ENCODE measurements around the gene MRPS23.

MRPS23 gene

DNA sequence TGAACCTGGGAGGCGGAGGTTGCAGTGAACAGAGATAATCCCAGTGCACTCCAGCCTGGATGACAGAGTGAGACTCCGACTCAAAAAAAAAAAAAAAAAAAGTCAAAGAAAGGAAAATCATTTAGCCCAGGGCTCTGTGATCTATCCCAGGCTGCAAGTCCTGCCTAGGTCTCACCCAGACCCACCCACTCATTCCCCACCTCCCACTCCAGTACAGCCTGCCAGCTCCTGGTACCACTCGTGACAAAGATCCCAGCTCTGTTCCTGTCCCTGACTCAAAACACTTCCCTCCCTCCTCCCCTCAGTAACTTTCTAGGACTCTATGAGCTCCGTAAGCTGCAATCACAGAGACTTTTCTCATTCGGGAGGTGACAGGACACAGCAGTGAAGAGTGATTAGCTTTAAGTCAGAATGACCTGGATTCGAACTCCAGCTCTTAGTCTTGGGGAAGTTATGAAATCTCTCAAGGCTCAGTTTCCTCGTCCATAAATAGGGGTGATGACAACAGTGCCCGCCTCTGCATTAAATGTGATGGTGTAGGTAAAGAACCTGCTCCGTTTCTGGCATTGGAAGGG lies 28.0 kb upstream of the MRPS23 start:
- no peak for DNase-seq

DNA sequence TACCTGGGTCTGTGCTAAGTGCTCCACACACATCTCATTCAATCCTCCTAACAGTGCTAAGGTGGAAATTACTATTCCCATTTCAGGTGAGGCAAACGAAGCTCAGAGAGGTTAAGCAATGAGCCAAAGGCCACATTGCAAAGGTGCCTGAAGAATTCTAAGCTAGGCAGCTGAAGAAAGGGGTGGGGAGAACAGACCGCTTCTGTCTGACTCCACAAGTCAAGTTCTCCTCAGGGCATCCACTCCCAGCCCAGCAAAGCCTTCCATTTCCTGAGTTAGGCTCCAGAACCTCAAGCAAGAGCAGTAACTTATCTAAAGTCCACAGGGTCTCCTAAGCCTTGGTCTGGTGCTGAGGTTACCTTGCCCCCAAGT lies 27.0 kb upstream of the MRPS23 start:
- DNase-seq: no peak

DNA sequence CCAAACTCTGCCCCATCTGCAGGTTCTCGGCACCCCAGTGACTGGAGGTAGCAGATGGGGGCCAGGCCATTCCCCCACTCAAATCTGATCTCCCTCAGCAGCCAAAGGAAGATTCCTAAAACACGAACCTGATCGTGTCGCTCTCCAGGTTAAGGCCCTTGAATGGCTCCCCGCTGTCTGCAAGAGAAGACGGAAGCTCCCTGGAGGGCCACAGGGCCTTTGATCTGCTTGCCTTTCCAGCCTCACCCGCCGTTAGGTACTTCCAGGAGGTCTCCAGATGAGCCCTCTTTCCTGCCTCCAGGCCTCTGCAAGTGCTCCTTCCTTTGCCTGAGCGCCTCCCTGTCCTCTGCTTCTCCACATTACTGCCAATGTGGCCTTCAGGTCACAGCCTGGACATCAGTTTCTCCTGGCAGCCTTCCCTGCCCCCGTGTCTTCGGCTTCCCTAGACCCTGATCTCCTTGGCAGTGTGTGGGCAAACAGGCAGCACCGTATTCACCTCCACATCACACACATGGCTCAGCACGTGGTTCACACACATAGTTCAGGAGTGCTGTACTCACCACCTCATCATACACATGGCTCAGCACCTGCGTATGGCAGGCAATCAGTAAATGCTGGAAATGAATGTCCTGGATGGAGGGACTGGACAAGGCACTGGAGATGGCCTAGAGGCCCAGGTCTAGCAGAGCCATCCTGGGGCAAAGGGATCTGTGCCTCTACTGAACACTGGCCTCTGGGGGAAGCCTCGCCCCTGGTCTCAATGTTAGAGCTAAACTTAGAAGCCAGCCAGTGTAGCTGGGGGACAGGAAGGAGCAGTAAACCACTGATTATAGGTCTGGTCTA lies 26.4 kb upstream of the MRPS23 start:
- DNase-seq: no peak

DNA sequence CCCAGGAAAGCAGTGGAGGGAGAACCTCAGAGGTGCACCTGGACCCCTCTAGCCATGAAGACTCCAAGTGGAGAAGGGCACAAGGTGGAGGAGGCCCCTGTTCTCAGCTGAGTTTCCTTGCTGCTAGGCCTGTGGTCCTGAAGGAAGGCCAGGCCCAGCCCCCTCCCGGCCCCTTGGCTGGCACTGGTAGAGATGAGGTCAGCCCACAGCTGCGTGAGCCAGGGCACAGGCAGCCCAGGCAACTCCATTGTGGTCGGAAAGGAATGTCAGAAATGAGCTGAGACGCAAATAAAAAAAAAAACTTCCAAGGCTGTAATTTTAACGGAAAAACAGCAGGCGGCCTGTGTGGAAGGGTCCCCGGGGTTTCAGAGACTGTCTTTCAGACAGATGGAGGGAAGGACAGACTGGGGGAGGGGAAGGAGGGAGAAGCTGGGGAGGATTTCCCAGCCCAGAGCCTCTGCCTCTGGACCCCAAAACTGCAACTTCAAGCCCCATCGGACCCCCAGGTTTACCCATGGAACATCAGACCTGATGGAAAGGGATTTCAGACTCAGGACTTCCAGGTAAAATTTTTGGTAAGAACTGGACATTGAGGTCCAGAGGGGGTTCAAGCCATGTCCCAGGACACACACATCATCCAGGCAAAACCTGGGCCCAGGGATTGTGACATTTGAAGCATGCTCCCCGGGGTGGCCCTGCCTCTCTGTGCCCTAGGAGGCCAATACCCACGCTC lies 25.6 kb upstream of the MRPS23 start:
- no peak for DNase-seq

DNA sequence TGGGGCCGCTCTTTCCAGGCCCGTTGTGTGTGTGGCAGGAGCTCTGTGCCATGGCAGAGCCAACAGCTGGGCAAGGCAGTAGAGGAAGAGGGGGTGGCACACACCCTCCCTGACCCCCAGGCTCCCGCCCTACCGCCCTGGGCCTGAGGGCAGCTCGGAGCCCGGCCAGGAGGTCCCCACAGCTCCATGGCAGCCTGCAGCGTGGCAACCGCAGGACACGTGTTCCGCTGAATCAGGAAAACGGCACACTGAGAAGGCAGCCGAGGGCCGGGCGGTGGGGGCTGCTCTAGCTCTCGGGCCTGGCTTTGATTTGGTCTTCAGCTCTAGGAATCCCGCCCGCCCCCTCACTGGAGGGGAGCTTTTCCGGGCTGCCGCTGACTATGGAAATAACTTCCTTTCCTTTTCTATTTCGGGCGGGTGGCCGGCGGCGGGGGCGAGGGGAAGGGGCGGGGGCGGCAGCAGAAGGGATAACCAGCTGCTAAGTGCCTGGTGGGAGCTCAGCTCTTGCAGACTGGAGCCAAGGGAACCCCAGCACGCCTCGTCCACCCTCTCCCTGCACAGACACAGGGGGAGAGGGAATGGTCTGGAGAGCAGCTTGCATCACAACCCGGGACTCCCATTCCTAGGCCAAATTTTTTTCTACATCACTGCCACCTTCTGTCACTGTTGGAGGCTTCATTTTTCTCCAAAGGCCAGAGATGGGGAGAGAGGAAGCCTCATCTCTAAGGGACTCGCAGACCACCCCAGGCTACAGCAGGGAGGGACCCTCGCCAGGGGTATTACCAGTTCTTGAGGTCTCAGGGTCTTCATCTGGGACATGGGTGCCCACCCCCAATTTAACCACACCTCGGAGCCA lies 24.8 kb upstream of the MRPS23 start:
- no peak for DNase-seq

DNA sequence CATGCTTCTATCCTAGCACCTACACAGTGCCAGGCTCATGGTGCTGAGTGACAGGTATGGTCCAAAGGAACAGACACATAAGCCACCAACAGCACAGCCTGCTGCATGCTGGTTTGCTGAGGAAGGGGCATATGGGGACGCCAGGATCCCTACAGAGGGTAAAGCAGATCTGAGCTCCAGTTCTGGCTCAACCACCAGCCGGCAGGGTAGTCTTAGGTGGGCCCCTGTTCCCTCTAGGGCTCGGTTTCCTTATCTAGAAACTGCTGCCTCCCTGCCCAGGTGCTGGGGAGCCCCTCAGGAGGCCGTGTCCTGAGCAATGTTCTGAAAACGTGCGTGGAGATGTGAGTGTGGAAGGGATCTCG lies 24.2 kb upstream of the MRPS23 start:
- DNase-seq: no peak

DNA sequence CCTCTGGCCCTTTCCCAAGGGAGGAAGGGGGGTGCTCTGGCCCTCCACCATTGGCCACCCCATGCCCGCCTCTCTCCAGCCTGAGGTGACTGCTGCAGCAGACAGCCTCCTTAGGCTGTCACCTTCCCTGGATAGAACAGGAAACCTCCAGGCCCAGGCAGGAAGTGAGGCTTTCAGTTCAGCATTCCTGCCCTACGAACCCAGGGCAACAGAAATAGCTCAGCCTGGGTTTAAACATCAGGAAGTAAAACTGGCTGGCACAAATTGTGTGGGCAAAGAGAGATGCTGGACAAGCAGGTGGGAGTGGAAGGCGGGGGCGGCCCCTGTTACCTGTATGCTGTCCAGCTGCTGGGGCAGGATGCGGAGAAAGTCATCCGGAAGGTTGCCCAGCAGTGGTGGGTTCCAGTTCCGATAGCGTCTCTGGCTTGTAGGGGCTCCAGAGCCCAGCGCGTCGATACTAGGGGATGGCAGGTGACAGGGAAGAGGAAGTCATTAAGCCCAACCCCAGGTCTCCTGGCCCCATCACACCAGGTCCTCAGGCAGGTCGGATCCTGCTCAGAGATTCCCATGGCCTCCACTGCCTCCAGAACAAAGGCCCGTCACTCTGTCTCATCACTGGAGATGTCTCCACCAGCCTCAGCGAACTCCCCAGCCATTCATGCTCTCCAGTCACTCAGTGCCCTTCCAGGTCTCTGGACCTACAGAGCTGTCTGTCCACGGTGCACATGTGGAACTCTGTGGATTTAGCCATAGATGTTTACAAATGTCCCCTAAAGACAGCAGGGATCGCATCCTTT lies 23.6 kb upstream of the MRPS23 start:
- DNase-seq: no peak

DNA sequence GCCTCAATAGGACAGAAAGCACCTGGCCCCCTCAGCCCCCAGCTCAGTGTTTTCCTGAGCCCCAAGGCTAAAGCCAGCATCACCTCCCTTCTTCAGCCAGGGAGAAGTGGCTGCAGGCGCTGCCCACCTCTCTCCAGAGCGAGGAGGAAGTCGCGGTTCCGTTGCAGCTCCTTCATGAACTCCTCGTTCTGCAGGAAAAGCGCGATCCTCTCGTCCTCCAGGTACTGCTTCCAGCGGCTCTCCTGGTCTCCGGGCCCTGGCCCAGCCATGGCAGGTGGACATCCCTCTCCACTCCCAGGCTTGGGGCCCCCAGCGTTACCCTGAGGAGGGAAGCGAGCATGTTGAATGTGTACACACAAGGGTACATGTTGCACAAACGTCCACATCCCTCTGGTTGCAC lies 22.7 kb upstream of the MRPS23 start:
- DNase-seq: no peak

DNA sequence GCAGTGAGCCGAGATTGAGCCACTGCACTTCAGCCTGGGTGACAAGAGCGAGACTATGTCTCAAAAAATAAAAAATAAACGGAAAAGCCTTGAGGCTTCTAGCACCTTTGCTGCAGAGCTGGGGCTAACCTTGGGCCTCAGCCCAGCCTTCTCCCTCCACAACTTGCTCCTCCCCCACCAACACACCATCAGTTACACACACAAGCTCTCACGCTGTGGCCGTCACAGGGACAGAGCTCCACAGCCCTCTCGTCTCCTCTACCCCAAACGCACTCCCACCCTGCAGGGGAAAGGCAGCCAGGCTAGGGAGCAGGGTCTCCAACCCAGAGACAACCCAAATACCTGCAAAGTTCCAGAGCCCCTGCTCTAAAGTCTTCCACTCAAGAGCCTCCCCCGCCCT lies 22.0 kb upstream of the MRPS23 start:
- DNase-seq: no peak

DNA sequence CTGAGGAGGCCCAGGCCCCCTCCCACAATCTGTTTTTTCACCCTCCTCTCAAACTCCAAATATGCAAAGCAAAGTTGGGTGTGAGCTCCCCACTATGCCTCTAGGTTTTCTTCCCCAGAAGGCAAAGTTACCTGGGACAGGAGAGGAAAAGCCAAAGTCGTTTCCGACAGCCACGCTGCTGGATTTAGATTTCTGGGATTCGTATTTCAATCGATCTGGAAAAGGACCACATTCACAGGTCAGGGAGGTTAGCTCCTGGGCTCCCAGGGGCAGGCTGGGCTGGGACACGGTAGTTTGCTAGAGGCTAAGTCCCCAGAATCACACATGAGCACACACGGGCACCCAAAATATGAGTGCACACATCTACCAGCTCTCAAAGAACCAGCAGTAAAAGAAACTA lies 21.3 kb upstream of the MRPS23 start:
- DNase-seq: no peak

DNA sequence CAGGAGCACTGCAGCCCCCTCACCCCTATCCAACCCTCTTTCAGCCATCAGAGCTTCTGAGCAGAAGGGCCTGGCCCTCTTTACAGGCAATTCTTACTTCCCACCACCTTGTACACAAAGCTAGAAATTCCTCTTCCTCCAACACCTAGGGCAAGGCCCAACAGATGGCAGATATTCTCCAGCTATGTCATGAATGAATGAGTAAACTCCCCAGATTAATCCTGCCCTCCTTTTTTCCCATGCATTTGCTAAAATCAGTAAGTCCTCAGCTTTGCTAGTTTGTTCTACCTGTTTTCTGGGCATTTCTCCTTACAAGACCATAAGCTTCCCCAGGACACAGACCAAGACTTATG lies 20.4 kb upstream of the MRPS23 start:
- DNase-seq: no peak

DNA sequence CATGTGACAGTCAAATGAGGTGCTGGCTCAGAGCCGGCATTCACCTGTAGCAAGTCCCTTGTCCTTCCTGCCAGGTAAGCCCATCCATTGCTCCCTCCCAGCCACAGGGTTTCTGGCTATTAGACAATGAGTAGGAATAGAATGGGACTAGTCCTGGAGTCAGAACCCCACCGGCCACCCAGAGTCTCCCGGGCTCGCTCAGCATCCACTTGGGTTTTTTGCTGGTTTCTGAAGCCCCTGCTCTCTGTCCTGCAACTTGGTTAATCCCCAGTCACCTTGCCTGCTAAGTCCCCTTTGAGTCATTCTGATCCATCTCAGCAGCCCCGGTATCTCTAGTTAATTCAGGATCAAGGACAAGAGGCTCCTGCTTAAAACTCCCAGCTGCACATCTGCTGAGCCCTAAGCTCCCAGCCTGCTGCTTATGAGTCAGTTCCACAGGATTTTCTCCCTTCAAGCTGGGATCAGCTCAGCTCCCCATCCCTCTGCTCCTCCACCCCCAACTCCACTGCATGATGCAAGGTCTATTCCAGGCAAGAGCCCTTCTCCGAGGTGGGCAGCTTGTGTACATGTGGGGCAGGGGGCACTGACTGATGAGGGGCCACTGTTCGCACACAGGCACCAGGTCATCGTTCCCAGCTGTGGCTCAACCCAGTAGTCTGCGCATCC lies 19.9 kb upstream of the MRPS23 start:
- no peak for DNase-seq

DNA sequence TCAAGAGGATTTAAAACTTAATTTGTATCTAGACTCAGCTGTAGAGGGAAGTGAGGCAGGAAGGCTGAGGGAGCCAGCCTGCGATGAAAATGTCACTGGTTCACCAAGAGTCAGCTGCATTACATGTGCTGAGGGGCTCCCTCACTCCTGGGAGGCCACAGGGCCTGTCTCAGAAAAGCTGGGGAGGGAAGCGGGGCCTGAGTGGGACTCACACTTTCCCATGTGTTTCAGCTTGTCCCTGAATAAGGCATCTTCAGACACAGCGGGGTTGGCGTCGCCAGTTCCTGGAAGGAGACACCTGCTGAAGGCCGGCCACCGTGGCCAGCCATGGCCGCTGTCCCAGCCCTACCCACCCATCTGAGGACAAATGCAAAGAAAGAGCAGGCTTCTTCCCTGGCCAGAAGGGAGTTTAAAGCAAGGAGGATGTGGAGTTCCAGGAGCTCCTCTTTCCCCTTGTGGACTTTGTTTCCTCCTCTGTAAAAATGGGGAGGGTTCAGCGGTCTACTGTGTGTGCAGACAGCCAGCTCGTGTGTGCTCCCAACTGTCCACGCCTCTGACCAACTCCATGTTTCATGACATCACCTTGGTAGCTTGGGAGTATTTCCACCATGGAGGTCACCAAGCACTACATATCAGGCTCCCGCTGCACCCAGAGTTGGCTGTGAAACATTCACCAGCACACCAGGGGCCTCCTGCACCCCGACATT lies 19.2 kb upstream of the MRPS23 start:
- no peak for DNase-seq

DNA sequence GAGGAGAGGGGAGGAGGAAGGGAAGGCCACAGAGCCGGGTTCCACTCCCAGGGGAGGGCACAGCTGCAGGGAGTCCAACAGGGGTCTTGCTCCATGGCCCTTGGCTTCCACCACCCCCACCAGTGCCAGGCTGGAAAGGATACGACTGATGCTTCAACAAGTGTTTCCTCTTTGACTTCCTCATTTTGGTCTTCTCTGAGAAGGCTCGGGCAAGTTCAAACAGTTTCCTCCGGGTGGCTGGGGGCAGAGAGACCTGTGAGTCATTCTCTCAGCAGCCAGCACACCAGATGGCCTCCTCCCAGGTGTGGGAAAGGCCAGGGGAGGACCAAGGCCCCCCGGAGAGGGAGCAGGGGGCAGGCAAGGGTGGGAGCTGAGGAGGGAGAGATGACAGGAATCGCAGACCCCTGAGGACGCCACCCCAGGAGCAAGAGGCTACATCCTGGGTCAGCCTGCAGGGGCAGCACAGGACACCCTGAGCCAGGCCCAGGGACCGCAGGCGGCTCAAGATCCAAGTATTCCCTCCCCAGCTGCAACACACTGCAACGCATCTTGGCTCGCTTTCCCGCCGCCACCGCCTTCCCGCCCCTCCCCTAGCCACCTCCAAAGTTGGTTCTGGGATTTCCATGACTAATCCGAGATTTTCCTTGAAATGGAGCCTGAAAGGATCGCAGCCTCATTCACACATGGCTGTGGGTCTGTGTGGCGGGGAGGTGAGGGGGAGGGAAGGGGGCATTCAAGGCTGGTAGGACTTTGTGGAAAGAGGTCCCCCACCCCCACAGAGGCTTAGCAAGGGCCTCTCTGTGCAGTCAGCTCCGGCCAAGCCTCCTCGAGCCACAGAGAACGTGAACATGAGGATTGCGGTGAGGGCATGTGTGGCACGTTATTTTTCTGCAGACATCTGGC lies 18.4 kb upstream of the MRPS23 start:
- DNase-seq: peak; percentile 77

DNA sequence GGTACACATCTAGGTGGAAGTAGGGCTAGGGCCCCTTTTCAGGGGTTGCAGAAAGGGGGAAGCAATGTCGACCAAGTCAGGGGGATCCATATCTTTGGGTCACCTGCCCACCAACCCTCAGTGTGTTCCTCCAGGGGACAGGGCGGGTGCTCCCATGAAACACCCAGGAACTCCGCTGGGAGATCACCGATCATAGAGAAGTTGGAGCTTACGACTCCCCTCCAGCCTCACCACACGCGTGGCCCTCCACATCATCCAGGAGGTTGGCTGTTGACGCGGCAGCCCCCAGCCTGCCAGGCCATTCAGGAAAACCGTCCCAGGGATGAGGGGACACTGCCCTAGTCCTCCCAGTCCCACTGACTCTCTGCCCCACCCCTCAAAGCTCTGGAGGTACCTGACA lies 17.3 kb upstream of the MRPS23 start:
- DNase-seq: no peak

DNA sequence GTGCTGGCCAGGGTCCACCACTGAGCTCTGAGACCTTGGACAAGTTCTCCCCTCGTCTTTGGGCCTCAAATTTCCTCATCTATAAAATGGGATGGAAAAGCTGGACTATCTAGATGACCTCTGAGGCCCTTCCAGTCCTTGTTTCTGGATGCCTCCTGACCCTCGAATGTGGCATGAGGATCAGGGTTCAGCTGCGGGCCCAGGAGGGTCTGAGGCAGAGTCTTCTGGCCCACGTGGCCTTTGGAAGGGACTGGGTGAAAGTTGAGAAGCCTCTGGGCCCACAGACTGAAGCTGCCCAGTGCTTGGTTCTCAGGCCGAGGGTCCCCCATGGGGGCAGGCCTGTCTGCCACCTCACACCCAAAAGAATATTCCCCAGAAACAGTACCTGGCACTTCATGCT lies 16.9 kb upstream of the MRPS23 start:
- no peak for DNase-seq

DNA sequence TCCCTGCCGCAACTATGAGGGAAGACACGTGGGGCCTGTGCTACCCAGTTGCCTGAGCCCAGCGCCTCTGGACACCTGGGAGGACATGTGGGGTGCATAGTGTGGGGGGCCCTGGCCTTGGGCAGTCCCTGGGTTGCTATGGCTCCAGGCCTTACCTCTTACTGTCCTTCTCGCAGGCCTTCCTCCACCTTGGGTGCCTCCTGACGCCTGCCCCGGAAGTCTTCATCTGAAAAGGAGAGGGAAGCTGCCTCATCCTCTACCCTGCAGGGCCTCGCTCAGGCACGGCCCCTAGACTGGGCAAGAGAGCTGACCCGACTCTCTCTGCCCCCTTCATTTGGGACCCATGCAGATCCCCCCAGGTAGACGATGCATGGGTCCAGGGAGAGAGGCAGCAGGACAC lies 16.5 kb upstream of the MRPS23 start:
- DNase-seq: no peak

DNA sequence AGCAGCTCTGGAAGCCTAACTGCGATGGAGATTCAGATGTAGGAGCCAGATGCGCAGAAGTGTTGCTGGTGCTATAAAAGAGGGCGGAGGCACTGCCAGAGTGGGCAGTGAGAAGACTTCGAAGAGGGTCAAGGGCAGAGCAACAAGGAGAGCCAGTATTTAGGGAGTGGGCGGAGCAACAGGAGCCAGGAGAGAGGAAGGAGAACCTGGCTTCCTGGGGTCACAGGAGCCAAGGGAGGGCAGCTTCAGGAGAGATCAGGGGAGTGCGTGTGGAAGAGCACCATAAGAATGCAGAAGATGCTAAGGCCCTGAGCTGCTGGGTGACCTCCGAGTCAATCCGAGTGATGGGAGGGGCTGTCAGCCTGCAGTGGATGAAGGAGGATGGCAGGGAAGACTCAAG lies 14.4 kb upstream of the MRPS23 start:
- DNase-seq: no peak

DNA sequence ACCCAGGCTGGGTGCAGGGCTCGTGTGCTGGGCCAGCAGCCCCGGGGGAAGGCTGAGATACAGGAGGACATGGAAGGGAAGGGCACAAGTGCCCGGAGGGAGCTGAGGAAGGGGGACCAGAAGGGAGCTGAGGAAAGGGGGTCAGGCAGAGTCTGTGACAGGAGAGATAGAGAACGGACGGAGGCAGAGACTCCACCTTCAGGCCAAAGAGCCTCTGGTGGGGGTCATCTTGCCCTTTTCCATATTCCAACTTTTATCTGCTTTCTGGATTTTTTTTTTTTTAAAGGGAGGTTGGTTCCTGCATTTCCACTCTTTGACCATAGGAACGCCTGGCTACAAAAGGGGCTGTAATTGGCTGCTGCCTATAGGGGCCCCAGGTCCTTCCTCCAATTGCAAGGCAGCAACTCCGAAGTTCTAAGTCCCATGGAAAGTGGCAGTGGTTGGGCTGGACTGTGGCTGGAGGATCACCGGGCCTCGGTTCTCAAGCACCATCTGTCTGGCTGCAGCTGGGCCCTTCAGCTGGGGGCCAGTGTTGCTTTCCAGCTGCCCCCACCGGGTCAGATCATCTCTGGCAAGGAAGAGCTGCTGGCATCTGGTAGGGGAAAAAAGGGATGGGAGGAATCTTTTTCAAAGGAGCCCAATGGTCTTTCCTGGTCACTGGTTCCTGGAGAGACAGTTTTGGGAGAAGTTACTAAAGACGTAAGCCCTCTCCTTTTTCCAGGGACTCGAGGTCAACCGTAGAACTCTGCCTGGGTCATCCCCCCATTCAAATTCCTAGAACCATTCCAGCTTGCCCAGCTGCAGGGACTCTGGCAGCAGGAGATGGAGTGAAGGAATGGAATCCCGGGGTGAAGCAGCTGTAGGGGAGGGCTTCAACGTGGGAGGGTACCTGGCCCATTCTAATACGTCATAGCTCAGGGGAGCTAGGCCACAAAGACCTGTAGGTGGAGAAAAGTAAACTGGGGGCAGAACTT lies 13.1 kb upstream of the MRPS23 start:
- no peak for DNase-seq

Data from inflammatory macrophage treated with lipopolysaccharide for 4 hours (primary cell).